ENCODE data around the gene ALK.
A peak's percentile ranks its signal among the peaks of the same experiment; 100 is the strongest.

Gene ALK

DNA sequence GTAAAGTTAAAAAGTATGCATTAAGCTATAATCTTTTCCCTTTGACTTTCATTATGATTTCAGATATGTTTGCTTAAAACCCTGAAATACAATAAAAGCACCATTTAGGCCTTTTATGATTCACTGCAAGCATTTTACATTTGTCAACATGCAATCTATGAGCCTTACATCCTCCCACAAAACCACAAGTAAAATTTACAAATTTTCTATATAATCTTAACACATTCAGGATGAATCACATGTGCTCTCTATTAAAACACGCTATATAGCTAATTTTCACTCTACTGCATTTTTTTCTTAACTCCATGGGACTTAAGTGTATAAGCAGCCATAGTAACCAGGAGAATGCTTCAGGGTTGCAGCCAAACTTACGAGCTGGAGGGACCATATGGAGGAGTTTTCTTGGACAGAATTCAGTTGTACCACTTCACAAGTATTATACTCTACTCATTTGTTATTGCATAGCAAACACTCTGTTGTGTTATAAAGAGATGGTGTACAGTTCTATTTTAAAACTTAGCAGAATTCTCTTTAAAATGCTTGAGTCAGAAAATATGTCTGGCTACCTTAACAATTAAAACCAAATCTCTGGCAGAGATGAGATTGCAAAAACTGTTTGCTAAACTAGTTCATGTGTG is 293.2 kb downstream of the ALK start:
- no peak overlapping the region for H3K27ac ChIP-seq

DNA sequence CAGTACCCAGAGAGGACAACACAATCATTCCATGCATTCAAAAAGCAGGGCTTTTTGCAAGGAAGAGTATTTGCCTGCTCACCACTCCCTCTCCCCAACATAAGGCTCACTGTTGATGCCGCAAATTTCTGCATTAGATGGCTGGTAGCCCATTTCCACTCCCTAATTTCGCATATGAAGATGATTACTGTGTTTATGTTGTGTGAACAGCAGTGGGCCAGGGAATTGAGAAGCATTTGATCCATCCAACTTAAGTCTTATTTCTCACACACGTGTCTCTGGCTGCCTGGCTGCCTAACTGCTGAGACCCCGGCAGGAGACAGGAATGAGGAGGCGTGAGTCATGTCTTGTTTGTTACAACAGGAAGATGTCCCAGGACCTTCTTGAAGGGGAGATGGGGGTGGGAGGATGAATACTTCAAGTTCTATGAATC is 294.1 kb downstream of the ALK start:
- Histone ChIP-seq H3K27ac (peak overlapping the region in 1 of 21 experiments; percentile 17), H3K4me3 (no peak overlapping the region)

More for the DNA sequence above, 293.2 kb downstream of the ALK start:
- no peak overlapping the region for H3K4me3 ChIP-seq

DNA sequence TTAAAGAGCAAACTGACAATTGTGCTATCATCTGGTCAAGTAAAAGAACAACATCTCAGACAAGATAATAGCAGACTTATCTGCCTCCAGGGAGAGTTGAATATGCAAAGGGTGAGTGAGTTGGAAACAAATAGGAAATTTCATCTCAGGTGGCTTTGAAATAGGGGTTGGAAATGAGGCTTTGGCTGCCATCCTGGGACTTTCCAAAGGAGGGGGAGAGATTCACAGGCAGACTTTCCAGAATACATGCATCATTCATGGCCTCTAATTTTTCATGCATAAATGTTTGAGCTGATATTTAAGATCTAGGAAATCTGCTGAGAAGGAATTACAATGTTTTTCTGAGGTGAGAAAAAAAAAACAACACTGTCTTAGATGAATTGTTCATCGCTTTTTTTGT is 300.5 kb downstream of the ALK start:
- Histone ChIP-seq H3K27ac (no peak overlapping the region), H3K4me3 (no peak overlapping the region)

DNA sequence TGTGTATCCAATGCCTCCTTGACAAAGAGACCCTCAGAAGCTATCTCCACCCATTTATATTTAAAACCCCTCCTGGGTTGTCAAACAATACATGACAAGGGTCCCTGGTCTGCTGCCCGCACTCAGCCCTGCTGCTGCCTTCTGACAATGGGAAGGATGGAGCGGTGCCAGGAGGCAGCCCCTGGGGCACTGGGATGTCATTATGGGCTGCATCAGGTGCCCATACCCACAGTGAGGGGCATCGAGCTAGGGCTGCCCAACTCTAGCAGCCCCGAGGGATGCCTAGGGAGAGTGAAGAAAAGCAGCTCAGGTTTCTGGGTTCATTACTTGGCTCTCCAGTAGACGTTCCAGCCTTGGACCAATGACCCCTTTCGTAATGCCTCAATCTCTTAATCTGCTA is 301.7 kb downstream of the ALK start:
- no peak overlapping the region for H3K4me3 ChIP-seq
- H3K27ac ChIP-seq, result no peak overlapping the region

DNA sequence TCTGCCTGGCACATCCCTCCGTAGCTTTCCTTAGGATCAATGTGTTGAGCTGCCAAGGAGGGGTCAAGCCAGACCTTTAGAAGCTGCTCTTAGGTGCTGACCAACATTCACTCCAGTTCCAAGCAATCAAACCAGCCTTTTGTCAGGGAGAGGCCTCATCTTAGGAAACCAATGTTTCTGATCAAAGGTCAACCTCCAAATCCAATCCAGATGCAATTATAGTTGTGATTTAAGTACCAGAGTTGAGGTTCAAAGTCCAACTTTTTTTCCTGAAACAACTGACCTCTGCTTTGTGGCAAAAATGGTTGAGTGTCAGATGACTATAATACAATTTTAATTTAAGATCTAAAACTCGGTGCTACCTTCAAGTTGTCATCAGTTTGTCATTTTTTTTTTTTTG is 303.4 kb downstream of the ALK start:
- no peak overlapping the region for H3K27ac ChIP-seq
- no peak overlapping the region for H3K4me3 ChIP-seq

DNA sequence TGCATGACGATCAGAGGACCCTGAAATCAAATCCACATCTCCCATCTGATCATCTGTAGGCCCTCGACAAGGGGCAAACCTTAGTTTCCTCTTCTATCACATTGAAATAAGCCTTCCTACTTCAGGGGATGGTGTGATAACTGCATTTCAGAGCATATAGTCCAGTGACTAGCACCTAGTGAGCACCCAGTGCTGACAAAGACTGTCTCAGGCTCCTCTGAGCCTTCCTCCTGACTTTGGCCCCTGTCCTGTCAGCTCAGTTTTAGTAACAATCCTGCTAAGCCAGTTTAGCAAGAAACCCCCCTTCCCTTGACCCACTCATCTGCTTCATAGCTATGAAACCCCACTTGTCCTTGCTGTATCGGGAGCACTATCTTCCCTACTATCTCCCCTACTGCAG is 304.0 kb downstream of the ALK start:
- Histone ChIP-seq H3K27ac (no peak overlapping the region), H3K4me3 (no peak overlapping the region)

DNA sequence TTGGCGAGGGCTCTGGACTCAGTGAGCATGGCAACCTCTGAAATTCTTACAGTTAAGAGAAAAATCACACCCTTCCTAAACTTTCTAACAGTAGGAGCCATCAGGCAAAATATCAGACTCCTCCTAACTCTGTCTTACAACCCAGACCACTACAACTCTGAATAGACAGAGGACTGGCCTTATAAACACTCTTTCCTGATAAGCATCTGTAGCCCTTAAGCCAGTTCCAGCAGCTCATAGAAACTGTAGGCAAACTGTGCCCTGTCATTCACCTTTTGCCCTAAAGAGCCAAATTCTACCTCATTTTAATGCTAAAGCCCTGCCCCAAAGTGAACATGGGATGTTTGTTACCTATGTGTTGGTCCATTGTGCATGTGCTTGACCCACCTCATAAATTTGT is 304.8 kb downstream of the ALK start:
- Histone ChIP-seq H3K4me3 (no peak overlapping the region), H3K27ac (no peak overlapping the region)

DNA sequence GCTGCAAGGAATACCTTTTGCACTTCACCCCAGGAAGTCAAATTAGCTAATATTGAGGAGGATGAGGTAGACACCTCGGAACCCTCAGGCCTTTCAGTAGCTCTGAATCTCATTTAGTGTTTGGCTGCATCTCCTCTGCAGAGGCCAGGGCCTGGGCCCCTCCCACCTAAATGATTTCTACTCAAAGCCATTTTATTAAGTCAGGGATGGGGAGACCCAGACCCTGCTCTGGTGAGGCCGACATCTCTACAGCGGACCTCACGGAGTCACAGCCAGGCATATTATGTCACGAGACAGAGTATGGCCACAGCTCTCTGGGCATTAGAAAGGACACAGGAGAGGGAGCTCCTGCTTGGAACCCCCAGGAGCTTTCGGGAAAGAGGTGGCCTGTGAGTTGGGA is 305.5 kb downstream of the ALK start:
- Histone ChIP-seq H3K27ac (no peak overlapping the region), H3K4me3 (no peak overlapping the region)

DNA sequence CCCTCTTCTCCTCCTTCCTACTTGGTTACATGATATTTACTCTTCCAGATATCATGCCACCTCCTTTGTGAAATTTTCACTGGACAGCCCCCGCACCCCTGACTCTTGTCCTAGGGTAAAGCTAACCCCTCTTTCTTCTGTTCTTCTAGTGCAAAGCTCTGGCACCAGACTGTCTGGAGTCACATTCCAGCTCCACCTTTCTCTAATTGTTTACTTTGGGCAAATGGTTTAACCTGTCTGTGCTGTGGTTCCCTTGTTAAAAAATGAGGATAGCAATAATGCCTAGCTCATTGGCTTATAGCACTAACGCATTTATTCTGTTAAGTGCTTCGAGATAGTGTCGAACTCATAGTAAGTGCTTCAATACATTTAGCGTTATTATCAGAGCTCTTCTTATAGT is 306.2 kb downstream of the ALK start:
- Histone ChIP-seq H3K4me3 (no peak overlapping the region), H3K27ac (no peak overlapping the region)

DNA sequence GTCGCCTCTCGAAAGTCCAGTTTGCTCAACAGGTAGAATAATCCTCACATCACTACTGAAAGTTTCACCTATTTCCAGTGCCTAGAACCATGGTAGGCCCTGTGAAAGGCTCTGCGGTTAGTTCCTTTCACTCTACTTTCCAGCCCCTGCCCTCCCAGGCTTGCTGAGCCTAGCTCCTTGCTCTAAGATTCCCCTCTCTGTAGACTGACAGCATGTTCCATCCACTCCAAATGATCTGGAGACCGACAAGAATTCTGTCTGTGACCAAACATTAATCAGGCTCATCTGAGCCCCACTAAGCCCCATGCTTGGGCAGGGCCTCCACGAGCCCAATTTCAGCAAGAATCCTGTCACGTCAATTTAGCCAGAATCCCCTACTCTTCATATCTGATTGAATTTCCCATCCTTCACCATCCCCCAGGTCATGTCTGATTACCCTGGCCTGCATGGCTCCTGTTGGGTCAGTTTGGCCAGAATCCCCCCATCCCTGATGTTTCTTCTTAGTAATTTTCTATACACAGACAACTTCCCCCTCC is 307.0 kb downstream of the ALK start:
- Histone ChIP-seq H3K27ac (no peak overlapping the region), H3K4me3 (no peak overlapping the region)

DNA sequence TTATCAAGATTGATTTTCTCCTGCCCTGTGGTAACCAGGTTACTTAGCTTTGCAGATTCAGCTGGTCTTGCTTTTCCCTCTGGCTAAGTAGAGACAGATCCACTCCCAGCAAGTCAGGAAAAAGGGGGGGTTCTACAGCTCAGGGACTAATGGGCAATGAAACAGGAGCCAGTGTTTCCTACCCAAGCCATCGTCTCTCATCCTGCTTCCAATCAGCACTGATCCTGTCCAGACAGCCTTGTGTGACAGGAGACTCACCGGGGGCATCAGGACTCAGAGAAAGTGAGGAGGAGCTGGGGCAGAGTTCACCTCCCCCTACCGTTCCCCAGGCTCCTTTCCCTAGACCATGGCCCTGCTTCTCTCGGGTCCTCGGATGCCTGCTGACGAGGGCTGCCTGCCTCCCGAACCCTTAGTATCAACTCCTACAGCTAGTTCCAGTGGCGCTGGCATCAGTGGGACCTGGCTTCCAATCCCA is 307.6 kb downstream of the ALK start:
- Histone ChIP-seq H3K27ac (no peak overlapping the region), H3K4me3 (no peak overlapping the region)

DNA sequence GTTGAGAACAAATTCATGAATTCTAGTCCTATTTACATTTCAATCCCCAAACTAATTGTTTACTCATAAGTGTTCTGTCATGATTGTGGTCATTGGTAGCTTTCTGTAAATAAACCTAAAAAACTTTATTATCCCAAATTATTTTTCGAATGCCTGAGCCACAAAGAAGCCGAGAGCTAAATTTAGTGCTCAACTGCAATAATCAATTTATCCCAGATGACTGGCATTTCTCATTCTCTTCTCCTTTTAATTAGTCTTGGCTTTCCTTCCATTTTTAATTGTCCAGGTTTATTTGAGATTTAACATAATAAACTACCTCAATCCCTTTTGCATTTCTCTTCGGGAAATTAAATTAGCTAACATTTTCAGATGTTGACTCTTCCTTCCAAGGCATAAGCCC is 308.3 kb downstream of the ALK start:
- H3K4me3 ChIP-seq, result no peak overlapping the region
- H3K27ac ChIP-seq, result no peak overlapping the region

DNA sequence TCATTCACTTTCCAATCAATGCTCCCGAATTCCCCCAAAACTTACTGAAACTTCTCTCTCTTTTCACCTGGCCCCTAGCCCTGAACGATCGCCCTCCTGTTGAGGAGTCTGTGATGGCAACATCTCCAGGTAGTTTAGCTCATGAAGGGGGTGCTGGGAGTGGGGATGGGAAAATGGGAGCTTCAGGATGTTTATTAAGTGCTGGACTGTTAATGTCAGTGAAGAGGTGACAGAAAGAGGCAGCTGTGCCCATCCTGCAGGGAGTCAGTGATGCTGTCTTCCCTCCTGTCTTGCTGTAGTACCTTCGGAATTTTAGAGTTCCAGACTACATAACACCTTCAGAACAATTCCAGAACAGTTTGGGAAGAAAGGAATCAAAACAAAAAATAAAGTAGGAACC is 308.8 kb downstream of the ALK start:
- Histone ChIP-seq H3K4me3 (no peak overlapping the region), H3K27ac (no peak overlapping the region)

DNA sequence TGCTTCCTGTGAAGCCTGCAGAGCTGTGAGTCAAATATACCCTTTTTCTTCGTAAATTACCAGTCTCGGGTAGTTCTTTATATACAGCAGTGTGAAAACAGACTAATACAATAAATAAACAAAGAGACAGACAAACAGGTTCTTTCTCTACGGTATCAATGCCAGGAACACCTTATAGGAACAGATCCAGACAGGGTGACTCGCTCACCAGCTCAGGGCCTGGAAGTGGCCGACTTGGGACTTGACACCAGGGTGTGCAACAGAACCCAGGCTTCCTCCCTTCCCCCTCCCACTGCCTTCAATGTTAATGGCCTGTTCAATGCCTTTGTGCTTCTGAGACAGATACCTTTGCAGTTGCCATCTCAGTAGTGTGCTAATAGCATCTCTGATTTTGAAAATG is 309.5 kb downstream of the ALK start:
- H3K27ac ChIP-seq, result no peak overlapping the region
- no peak overlapping the region for H3K4me3 ChIP-seq

DNA sequence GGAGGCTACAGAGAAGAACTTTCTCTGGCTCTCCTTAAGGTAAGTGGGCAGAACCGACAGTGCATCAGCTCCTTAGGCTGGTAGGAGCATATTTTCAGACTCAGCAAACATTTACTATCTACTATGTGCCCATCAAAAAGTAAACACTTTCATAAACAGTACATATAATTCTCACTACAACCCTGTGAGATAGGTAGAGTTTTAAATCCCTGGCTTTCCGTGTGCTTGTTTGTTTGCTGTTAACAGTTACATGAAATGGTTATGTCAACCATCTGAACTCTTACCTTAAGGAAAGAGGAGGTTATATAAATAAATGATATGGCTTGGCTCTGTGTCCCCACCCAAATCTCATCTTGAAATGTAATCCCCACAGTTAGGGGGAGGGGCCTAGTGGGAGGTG is 310.1 kb downstream of the ALK start:
- no peak overlapping the region for H3K27ac ChIP-seq
- no peak overlapping the region for H3K4me3 ChIP-seq

DNA sequence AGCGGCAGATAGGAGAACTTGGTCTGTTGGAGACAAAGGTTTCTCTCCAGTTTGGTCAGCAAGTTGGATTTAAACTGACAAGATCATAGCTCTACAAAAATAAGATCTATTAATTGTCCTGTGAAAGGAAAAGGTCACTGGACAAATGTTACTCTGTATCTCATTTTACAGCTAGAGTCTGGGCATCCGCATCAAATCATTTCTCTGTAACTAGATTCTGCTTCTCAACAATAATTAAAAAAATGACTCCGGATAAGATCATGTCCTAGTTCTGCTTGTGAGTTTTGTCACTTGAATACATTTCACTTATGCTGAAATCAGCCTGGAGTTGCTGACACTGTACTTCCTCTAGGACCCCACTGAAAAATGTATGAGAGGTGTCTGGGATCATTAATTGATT is 310.8 kb downstream of the ALK start:
- H3K27ac ChIP-seq, result no peak overlapping the region

DNA sequence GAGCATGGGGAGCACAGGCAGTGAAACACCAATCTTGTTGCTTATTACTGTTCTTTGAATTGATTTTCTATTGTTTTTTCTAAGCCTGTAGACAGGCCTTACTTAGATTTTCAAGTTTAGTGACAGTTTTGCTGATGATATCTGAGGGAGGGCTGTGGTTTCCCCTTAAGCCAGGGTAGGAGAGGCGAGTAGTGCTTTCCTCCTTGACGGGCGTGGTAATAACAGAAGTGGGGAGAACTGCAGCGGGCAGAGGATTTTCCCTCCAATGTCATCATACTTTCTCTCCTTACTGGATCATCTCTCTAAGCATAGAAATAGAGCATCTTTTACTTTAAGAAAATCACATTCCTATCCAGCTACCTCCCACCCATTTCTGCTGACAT is 314.4 kb downstream of the ALK start:
- H3K4me3 ChIP-seq, result no peak overlapping the region
- H3K27ac ChIP-seq, result no peak overlapping the region

More for the DNA sequence above, 310.8 kb downstream of the ALK start:
- H3K4me3 ChIP-seq, result no peak overlapping the region

DNA sequence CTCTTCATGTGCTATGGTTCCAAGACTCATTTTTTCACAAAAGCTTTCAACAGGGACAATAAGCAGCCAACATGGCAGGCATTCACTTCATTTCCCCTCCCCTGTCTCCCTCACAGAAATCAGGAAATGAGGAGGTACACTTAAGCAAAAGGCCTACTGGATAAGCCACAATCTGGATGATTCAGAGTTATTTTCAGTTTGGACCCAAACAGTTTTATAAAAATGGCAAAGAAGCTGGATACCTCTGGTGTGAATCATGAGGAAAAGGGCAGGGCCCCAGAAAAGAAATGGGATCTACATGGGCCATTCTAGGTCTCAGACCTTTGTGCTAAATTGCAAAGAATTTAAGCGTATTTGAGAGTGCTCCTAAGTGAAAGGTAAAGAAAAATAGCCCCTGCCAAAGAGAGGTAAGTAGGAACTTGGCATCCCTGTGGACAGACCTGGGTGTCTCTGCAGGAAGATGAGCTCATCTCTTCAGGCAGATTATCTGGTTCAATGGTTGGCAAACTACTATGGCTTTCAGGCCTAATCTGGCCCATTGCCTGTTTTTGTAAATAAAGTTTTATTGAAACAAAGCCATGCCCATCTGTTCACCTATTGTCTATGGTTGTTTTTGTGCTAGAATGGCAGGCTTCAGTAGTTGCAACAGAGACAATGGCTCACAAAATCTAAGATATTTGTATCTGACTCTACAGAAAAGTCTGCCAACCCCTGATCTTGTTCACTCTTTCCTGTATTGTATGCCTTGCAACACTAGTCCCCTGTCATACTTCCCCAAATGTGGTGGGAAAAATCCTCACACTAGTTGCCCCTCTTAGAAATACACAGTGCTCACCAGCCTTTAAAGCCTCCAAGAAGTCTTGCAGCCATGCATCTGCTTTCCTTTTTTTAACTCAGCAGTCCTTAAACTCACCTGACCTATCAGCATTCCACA is 315.0 kb downstream of the ALK start:
- no peak overlapping the region for H3K4me3 ChIP-seq
- peak overlapping the region in 1 of 21 experiments; percentile 51 for H3K27ac ChIP-seq

DNA sequence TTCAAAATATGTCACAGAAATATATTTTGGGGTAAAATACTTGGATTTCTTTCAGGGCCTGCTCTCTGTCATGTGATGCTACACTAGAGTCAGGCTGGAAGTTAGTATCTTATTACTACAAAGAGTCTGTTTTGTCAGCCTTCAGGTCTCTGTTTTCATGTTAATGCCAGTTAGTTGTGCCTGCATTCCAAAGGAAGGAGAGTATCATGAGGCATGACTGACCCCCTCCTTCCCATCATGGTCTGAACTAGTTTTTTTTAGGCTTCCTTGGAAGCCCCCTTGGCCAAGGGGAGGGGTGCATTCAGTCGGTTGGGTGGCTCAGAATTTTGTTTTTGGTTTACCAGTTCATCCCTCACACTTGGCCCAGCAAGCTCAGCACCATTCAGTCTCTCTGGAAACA is 318.0 kb downstream of the ALK start:
- no peak overlapping the region for H3K27ac ChIP-seq

DNA sequence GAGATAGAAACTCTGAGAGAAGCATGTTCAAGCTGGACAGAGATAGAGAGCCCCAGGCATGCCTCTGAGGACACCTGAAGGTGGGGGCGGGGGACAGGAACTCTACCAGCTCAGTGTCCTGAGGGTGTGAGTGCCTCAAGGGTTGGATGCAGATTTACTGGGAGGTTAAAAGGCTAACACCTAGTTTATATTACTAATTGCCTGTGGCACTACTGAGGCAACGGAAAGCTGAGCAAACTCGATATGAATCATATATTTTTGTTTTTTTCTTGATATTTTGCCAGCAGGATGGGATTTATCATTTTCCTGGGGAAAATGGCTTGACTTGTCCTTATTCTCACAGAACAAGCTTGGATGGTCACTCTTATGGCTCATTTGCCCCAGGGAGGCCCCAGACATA is 319.5 kb downstream of the ALK start:
- H3K4me3 ChIP-seq, result no peak overlapping the region
- H3K27ac ChIP-seq, result no peak overlapping the region

More for the DNA sequence above, 318.0 kb downstream of the ALK start:
- H3K4me3 ChIP-seq, result no peak overlapping the region

DNA sequence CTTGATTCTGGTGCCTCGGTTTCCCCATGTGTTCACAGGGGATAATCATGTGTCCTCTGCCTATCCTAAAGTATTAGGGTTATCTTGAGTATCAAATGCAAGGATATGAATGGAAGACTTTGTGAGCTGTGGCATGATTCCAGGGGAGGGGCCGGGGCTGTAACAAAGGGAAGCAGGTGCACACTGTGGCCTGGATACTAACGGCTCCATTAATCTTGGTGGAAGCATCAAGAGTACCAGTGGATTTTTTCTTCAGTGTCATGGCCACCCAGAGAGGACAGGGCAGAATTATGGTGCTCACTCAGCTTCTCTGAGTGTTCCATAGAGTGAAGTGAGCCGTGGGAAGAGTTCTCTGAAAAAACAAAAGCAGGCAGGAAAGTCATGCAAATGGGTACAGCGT is 320.1 kb downstream of the ALK start:
- H3K27ac ChIP-seq, result no peak overlapping the region

More for the DNA sequence above, 320.1 kb downstream of the ALK start:
- H3K4me3 ChIP-seq, result no peak overlapping the region

Measured in skin epidermis (tissue), 12 donors.